ENCODE measurements around the gene GHR. TPM values are rescaled to one million over a fixed set of nuclear protein-coding genes. Genes with fewer than 3 reads are reported as not detected.

The GHR gene
- total and polyA plus RNA-seq, 5 experiments from 2014 or later = not detected

GRCh38 chr5:42419294-42419693, 3.9 kb upstream of the GHR start:
- no peak for DNase-seq
- H3K4me1 Mint-ChIP-seq = no peaks in the 10 kb centered on the region
- peaks cover 9 to 20% (median 18%) of the 10 kb centered on the region in 5 donors for H3K27me3 Mint-ChIP-seq
- peaks cover 0 to 41% (median 10%) of the 10 kb centered on the region in 9 donors for H3K9me3 Mint-ChIP-seq
- no peak overlapping the region for H3K4me3 Mint-ChIP-seq
- H3K27ac Mint-ChIP-seq = no peak overlapping the region
- POLR2A ChIA-PET = no interaction called here
- no peaks in the 10 kb centered on the region for H3K36me3 Mint-ChIP-seq
- no peak for ATAC-seq

- peaks cover 14 to 29% (median 23%) of the 10 kb centered on the region in 5 donors for H3K27me3 Mint-ChIP-seq
- no peaks in the 10 kb centered on the region for H3K4me1 Mint-ChIP-seq
- POLR2A ChIA-PET = no interaction called here
- H3K36me3 Mint-ChIP-seq = no peaks in the 10 kb centered on the region
- no peak overlapping the region for H3K27ac Mint-ChIP-seq
- ATAC-seq = no peak
- peaks cover 0 to 9% (median 0%) of the 10 kb centered on the region in 9 donors for H3K9me3 Mint-ChIP-seq
- no peak for DNase-seq
- peak overlapping the region in 1 of 10 donors; percentile 11 for H3K4me3 Mint-ChIP-seq
Measured at GRCh38 chr5:42422656-42423280, 471 bp upstream of the GHR start.

GRCh38 chr5:42426016-42426415, 2.8 kb downstream of the GHR start:
- no peak overlapping the region for H3K27ac Mint-ChIP-seq
- POLR2A ChIA-PET = no interaction called here
- no peaks in the 10 kb centered on the region for H3K4me1 Mint-ChIP-seq
- DNase-seq (no peak), ATAC-seq (no peak)
- no peaks in the 10 kb centered on the region for H3K36me3 Mint-ChIP-seq
- H3K27me3 Mint-ChIP-seq = peaks cover 10 to 29% (median 23%) of the 10 kb centered on the region in 5 donors
- peaks cover 0 to 9% (median 0%) of the 10 kb centered on the region in 9 donors for H3K9me3 Mint-ChIP-seq
- no peak overlapping the region for H3K4me3 Mint-ChIP-seq

- H3K27me3 Mint-ChIP-seq = peaks cover 10 to 29% (median 19%) of the 10 kb centered on the region in 5 donors
- H3K27ac Mint-ChIP-seq = no peak overlapping the region
- peaks cover 0 to 9% (median 0%) of the 10 kb centered on the region in 9 donors for H3K9me3 Mint-ChIP-seq
- DNase-seq (no peak), ATAC-seq (no peak)
- H3K36me3 Mint-ChIP-seq = no peaks in the 10 kb centered on the region
- POLR2A ChIA-PET = no interaction called here
- H3K4me3 Mint-ChIP-seq = no peak overlapping the region
- H3K4me1 Mint-ChIP-seq = no peaks in the 10 kb centered on the region
Measured at GRCh38 chr5:42429694-42430093, 6.5 kb downstream of the GHR start.

- H3K9me3 Mint-ChIP-seq = peaks cover 0 to 2% (median 0%) of the 10 kb centered on the region in 9 donors
- no peak overlapping the region for H3K4me3 Mint-ChIP-seq
- peaks cover 0 to 5% (median under 1%) of the 10 kb centered on the region in 5 donors for H3K27me3 Mint-ChIP-seq
- H3K36me3 Mint-ChIP-seq = no peaks in the 10 kb centered on the region
- POLR2A ChIA-PET = no interaction called here
- H3K27ac Mint-ChIP-seq = no peak overlapping the region
- ATAC-seq (no peak), DNase-seq (no peak)
- no peaks in the 10 kb centered on the region for H3K4me1 Mint-ChIP-seq
Measured at GRCh38 chr5:42434047-42434724, 10.9 kb downstream of the GHR start.

GRCh38 chr5:42436051-42436450, 12.8 kb downstream of the GHR start:
- Mint-ChIP-seq H3K4me1 (no peaks in the 10 kb centered on the region), H3K27ac (no peak overlapping the region), H3K4me3 (no peak overlapping the region), H3K9me3 (peaks cover 0 to 2% (median 0%) of the 10 kb centered on the region in 9 donors), H3K27me3 (peaks cover 0 to 5% (median 0%) of the 10 kb centered on the region in 5 donors), H3K36me3 (no peaks in the 10 kb centered on the region)
- POLR2A ChIA-PET = no interaction called here
- DNase-seq (no peak), ATAC-seq (no peak)

GRCh38 chr5:42454216-42454995, 31.2 kb downstream of the GHR start:
- peaks cover 0 to 4% (median 0%) of the 10 kb centered on the region in 3 donors for H3K36me3 Mint-ChIP-seq
- POLR2A ChIA-PET = no interaction called here

GRCh38 chr5:42461033-42461432, 37.8 kb downstream of the GHR start:
- Mint-ChIP-seq H3K36me3 (no peaks in the 10 kb centered on the region), H3K4me3 (no peak overlapping the region), H3K27me3 (peaks cover 2 to 10% (median 6%) of the 10 kb centered on the region in 5 donors), H3K9me3 (peaks cover 0 to 3% (median 0%) of the 10 kb centered on the region in 9 donors), H3K4me1 (no peaks in the 10 kb centered on the region), H3K27ac (no peak overlapping the region)
- POLR2A ChIA-PET = no interaction called here
- ATAC-seq = no peak
- DNase-seq = no peak

More at GRCh38 chr5:42454216-42454995, 31.2 kb downstream of the GHR start:
- H3K4me1 Mint-ChIP-seq = no peaks in the 10 kb centered on the region
- peaks cover 3 to 28% (median 9%) of the 10 kb centered on the region in 9 donors for H3K9me3 Mint-ChIP-seq
- DNase-seq (no peak), ATAC-seq (no peak)
- H3K4me3 Mint-ChIP-seq = no peak overlapping the region
- H3K27me3 Mint-ChIP-seq = peaks cover 5 to 21% (median 17%) of the 10 kb centered on the region in 5 donors
- no peak overlapping the region for H3K27ac Mint-ChIP-seq

- DNase-seq = no peak
- H3K4me1 Mint-ChIP-seq = no peaks in the 10 kb centered on the region
- peaks cover 0 to 3% (median 0%) of the 10 kb centered on the region in 9 donors for H3K9me3 Mint-ChIP-seq
- H3K27ac Mint-ChIP-seq = no peak overlapping the region
- no peaks in the 10 kb centered on the region for H3K36me3 Mint-ChIP-seq
- peaks cover 2 to 7% (median 5%) of the 10 kb centered on the region in 5 donors for H3K27me3 Mint-ChIP-seq
- no peak for ATAC-seq
- no peak overlapping the region for H3K4me3 Mint-ChIP-seq
- POLR2A ChIA-PET = no interaction called here
Measured at GRCh38 chr5:42461507-42461906, 38.3 kb downstream of the GHR start.

- POLR2A ChIA-PET = no interaction called here
- Mint-ChIP-seq H3K27me3 (peaks cover 0 to 1% (median 0%) of the 10 kb centered on the region in 5 donors), H3K4me3 (no peak overlapping the region), H3K4me1 (no peaks in the 10 kb centered on the region), H3K27ac (no peak overlapping the region), H3K9me3 (peaks cover 0 to 3% (median 0%) of the 10 kb centered on the region in 9 donors), H3K36me3 (no peaks in the 10 kb centered on the region)
- ATAC-seq (no peak), DNase-seq (no peak)
Measured at GRCh38 chr5:42462083-42462482, 38.8 kb downstream of the GHR start.

- Mint-ChIP-seq H3K9me3 (peaks cover 0 to 3% (median 0%) of the 10 kb centered on the region in 9 donors), H3K27ac (no peak overlapping the region), H3K4me1 (no peaks in the 10 kb centered on the region), H3K36me3 (no peaks in the 10 kb centered on the region), H3K27me3 (peaks cover 0 to 5% (median 0%) of the 10 kb centered on the region in 5 donors), H3K4me3 (no peak overlapping the region)
- DNase-seq = no peak
- ATAC-seq = no peak
- POLR2A ChIA-PET = no interaction called here
Measured at GRCh38 chr5:42467572-42467971, 44.3 kb downstream of the GHR start.

- POLR2A ChIA-PET = no interaction called here
Measured at GRCh38 chr5:42467981-42468524, 44.8 kb downstream of the GHR start.

More at GRCh38 chr5:42467981-42468524, 44.8 kb downstream of the GHR start:
- Mint-ChIP-seq H3K9me3 (peaks cover 0 to 3% (median 0%) of the 10 kb centered on the region in 9 donors), H3K4me3 (no peak overlapping the region), H3K27me3 (peaks cover 0 to 5% (median 0%) of the 10 kb centered on the region in 5 donors), H3K27ac (no peak overlapping the region), H3K36me3 (no peaks in the 10 kb centered on the region), H3K4me1 (no peaks in the 10 kb centered on the region)
- no peak for DNase-seq
- no peak for ATAC-seq
